AG04449 (cell line): ENCODE data around the gene CRISP2.

Experiments
- CTCF ChIA-PET: fragments of 350-600 bp; formaldehyde crosslinking; extraction: SDS; loops from one replicate; lab custom pipeline; 2021; ENCODE audit warnings: antibody characterized with exemption; lab: Yijun Ruan, JAX
- POLR2A ChIA-PET: fragments of 400-600, 350-600 bp; formaldehyde crosslinking; extraction: SDS; loops from one replicate; lab custom pipeline; 2020; ENCODE audit warnings: antibody characterized with exemption, inconsistent platforms; lab: Yijun Ruan, JAX
- DNase-seq: peaks from one replicate; pipeline ENCODE4 v3.0.0-alpha.2; 2010; ENCODE audit warnings: low read depth, low spot score
- H3K4me3 ChIP-seq: 2 replicates; pipeline ENCODE4 v1.5.1; 2011; ENCODE audit warnings: low read depth, mild to moderate bottlenecking, control low read depth, low read length
- CTCF ChIP-seq: IDR thresholded peaks from one replicate; pipeline ENCODE4 v1.5.1; 2011; ENCODE audit warnings: mild to moderate bottlenecking, moderate library complexity, low read length, control low read depth, inconsistent platforms; ENCODE audit not compliant: insufficient read depth; ENCODE audit errors: missing control alignments

CRISP2 gene

GRCh38 chr6:49692534-49692933 lies 20.8 kb downstream of the CRISP2 start:
- no peak overlapping the region for H3K4me3 ChIP-seq
- POLR2A ChIA-PET = no interaction called here

GRCh38 chr6:49676671-49677281 lies 36.6 kb downstream of the CRISP2 start:
- CTCF ChIA-PET = no interaction called here
- no peak overlapping the region for H3K4me3 ChIP-seq
- DNase-seq = no peak
- POLR2A ChIA-PET = no interaction called here
- no peak for TF ChIP-seq CTCF

More at GRCh38 chr6:49692534-49692933, 20.8 kb downstream of the CRISP2 start:
- TF ChIP-seq CTCF = no peak
- CTCF ChIA-PET = no interaction called here
- DNase-seq = no peak

GRCh38 chr6:49675816-49676215 lies 37.5 kb downstream of the CRISP2 start:
- H3K4me3 ChIP-seq = no peak overlapping the region
- DNase-seq = no peak
- no peak for TF ChIP-seq CTCF
- ChIA-PET CTCF (no interaction called here), POLR2A (no interaction called here)

- ChIA-PET CTCF (no interaction called here), POLR2A (no interaction called here)
- H3K4me3 ChIP-seq = no peak overlapping the region
- DNase-seq = no peak
- no peak for TF ChIP-seq CTCF
These were observed 45.2 kb downstream of the CRISP2 start for GRCh38 chr6:49668083-49668511.

GRCh38 chr6:49666930-49667757 lies 46.2 kb downstream of the CRISP2 start:
- H3K4me3 ChIP-seq = no peak overlapping the region
- CTCF ChIA-PET = no interaction called here
- POLR2A ChIA-PET = no interaction called here
- no peak for TF ChIP-seq CTCF
- no peak for DNase-seq

- no peak for TF ChIP-seq CTCF
- CTCF ChIA-PET = no interaction called here
- H3K4me3 ChIP-seq = no peak overlapping the region
- POLR2A ChIA-PET = no interaction called here
- no peak for DNase-seq
These were observed 46.9 kb downstream of the CRISP2 start for GRCh38 chr6:49666480-49666879.
